ENCODE results near the gene BSN.

GRCh38 chr3:49650177-49650576, 95.9 kb downstream of the BSN start:
- TF ChIP-seq CTCF (tag by site-specific recombination; IDR thresholded peaks at IDR 0.05): no peak
- TF ChIP-seq ZNF175 (tag by site-specific recombination; IDR thresholded peaks at IDR 0.05): no peak
- no peak for TF ChIP-seq PATZ1 (tag by site-specific recombination; IDR thresholded peaks at IDR 0.05)
- no peak for TF ChIP-seq ZNF561 (tag by site-specific recombination; IDR thresholded peaks at IDR 0.05; ENCODE audit: borderline replicate concordance)
- no peak for TF ChIP-seq BCL6B (tag by site-specific recombination; IDR thresholded peaks at IDR 0.05)
- TF ChIP-seq MEIS1 (CRISPR knock-in tag; IDR thresholded peaks at IDR 0.05; ENCODE audit: borderline replicate concordance): no peak
- no peak for TF ChIP-seq ZNF707 (tag by site-specific recombination; IDR thresholded peaks at IDR 0.05)
- no peak for TF ChIP-seq REST (tag by site-specific recombination; IDR thresholded peaks at IDR 0.05)
- no peak for TF ChIP-seq KLF16 (tag by site-specific recombination; IDR thresholded peaks at IDR 0.05)
- TF ChIP-seq PRDM4 (tag by site-specific recombination; IDR thresholded peaks at IDR 0.05): no peak
- no peak for TF ChIP-seq PRDM2 (tag by site-specific recombination; IDR thresholded peaks at IDR 0.05; ENCODE audit: borderline replicate concordance)
- no peak for TF ChIP-seq ZNF16 (tag by site-specific recombination; IDR thresholded peaks at IDR 0.05; ENCODE audit: low read depth)
- no peak for TF ChIP-seq ZNF544 (tag by site-specific recombination; IDR thresholded peaks at IDR 0.05)
- TF ChIP-seq ZNF112 (tag by site-specific recombination; IDR thresholded peaks at IDR 0.05): no peak
